ENCODE measurements around the gene SDK1. TPM values are rescaled to one million over a fixed set of nuclear protein-coding genes. Genes with fewer than 3 reads are reported as not detected.

The SDK1 gene
- total RNA-seq, 1 donor from 2014 or later, result 5.4 TPM

DNA sequence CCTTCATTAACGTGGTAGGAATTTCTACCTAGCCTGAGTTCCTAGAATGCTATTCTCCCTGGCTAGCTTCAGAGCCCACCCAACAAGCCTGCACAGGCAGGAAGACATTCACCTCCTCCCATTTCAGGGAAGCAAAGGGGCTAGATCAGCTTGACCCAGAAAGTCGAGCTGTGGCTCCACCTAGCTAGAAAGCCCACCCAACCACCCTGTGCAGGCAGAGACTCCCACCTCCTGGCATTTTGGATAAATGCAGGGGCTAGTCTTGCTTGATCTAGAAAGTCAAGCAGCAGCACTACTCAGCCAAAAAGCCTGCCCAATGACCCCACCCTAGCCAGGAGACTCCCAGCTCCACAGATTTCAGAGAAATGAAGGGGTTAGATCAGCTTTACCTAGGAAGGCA, 479.5 kb downstream of the SDK1 start:
- Mint-ChIP-seq H3K27me3 (ENCODE audit: unreplicated experiment) (no peaks in the 10 kb centered on the region), H3K36me3 (ENCODE audit: unreplicated experiment) (peaks cover 5% of the 10 kb centered on the region), H3K4me1 (ENCODE audit: unreplicated experiment) (peaks cover 8% of the 10 kb centered on the region), H3K27ac (ENCODE audit: unreplicated experiment) (no peak overlapping the region), H3K4me3 (ENCODE audit: unreplicated experiment) (no peak overlapping the region), H3K9me3 (ENCODE audit: unreplicated experiment) (peaks cover 21% of the 10 kb centered on the region)
- DNase-seq (ENCODE audit: extremely low spot score, unreplicated experiment), result no peak
- no peak for TF ChIP-seq CTCF (IDR thresholded peaks at IDR 0.05)

DNA sequence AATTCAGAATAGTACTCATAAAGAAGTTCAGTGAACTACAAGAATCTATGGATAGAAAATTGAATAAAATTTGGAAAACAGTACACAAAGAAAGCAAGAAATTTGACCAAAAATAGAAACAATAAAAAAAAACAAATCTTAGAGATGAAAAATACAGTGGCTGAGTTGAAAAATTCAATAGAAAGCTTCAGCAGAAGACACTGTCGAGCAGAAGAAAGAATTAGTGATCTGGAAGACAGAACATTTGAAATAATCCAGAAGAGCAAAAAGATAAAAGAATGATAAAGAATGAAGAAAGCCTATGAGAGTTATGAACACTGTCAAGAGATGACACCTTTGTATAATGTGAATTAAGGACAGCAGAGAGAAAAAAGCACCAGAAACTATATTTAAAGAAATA, 480.6 kb downstream of the SDK1 start:
- no peak for DNase-seq (ENCODE audit: extremely low spot score, unreplicated experiment)
- Mint-ChIP-seq H3K27me3 (ENCODE audit: unreplicated experiment) (no peaks in the 10 kb centered on the region), H3K36me3 (ENCODE audit: unreplicated experiment) (peaks cover 5% of the 10 kb centered on the region), H3K9me3 (ENCODE audit: unreplicated experiment) (peaks cover 21% of the 10 kb centered on the region), H3K27ac (ENCODE audit: unreplicated experiment) (no peak overlapping the region), H3K4me3 (ENCODE audit: unreplicated experiment) (no peak overlapping the region), H3K4me1 (ENCODE audit: unreplicated experiment) (peaks cover 8% of the 10 kb centered on the region)
- no peak for TF ChIP-seq CTCF (IDR thresholded peaks at IDR 0.05)

DNA sequence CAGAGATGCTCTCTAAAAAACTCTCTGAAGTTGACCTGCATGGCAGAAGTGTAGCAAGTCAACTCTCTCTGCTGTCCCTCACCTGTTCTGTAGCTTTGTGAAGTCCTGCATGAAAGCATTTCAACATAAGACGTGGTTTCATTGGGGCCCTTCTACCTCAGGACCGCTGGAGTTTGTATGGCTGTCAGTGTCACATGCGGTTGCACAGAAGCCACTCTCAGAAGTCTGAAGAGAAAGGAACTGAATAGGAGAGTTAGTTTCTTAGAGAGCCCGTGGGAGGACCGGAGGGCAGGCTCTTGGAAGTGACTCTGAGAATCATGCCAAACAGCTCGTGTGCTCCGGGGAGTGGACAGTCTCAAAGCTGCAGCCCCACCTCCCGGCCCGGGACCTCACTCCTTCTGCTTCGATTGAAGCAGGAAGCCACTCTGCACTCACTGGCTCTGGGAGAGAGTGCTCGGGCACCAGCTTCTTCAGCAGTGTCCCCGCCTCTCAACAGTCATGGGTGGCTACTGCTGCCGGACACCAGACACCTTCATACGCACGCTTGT, 486.7 kb downstream of the SDK1 start:
- Mint-ChIP-seq H3K4me1 (ENCODE audit: unreplicated experiment) (no peaks in the 10 kb centered on the region), H3K27me3 (ENCODE audit: unreplicated experiment) (no peaks in the 10 kb centered on the region), H3K9me3 (ENCODE audit: unreplicated experiment) (peaks cover 8% of the 10 kb centered on the region), H3K36me3 (ENCODE audit: unreplicated experiment) (no peaks in the 10 kb centered on the region), H3K27ac (ENCODE audit: unreplicated experiment) (no peak overlapping the region), H3K4me3 (ENCODE audit: unreplicated experiment) (no peak overlapping the region)
- no peak for DNase-seq (ENCODE audit: extremely low spot score, unreplicated experiment)
- TF ChIP-seq CTCF (IDR thresholded peaks at IDR 0.05), result no peak

DNA sequence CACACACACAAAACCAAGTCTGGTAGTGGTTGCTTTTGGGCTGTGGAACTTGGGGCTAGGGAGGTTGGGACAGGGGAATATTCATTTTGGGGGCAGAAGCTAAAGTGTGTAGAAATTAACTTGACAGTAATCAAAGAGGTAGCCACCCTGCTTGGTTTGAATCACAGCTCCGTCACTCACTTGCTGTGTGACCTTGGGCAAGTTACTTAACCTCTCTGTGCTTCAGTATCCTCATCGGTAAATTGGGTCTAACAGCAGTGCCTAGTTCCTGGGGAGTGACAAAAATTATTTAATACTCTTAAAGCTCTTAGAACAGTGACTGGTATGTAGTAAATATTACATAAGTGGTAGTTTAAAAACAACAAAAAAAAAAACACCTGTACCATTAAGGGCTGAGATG, 489.8 kb downstream of the SDK1 start:
- H3K4me1 Mint-ChIP-seq (ENCODE audit: unreplicated experiment), result no peaks in the 10 kb centered on the region
- H3K27ac Mint-ChIP-seq (ENCODE audit: unreplicated experiment), result no peak overlapping the region
- no peaks in the 10 kb centered on the region for H3K27me3 Mint-ChIP-seq (ENCODE audit: unreplicated experiment)
- no peak for TF ChIP-seq CTCF (IDR thresholded peaks at IDR 0.05)
- no peak overlapping the region for H3K4me3 Mint-ChIP-seq (ENCODE audit: unreplicated experiment)
- no peaks in the 10 kb centered on the region for H3K36me3 Mint-ChIP-seq (ENCODE audit: unreplicated experiment)
- DNase-seq (ENCODE audit: extremely low spot score, unreplicated experiment), result no peak
- H3K9me3 Mint-ChIP-seq (ENCODE audit: unreplicated experiment), result no peaks in the 10 kb centered on the region

DNA sequence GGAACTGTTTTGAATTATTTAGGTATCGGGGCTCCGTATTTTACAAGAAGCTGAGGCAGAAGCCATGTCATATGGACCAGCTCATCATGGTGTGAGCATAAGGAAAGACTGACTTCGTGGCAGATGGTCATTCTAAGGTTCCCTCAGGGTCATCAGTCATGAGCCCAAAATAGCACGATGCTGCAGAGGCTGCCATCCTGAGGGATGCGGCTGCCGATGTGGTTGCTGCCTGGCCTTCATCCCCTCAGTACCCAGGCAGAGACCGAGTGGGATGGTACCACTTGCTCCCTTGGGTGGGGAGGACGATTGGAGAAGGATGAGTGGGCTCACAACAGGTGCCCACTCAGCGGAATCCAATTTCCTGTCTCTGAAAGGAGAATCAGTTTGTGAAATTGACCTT, 490.3 kb downstream of the SDK1 start:
- H3K27me3 Mint-ChIP-seq (ENCODE audit: unreplicated experiment), result no peaks in the 10 kb centered on the region
- no peaks in the 10 kb centered on the region for H3K9me3 Mint-ChIP-seq (ENCODE audit: unreplicated experiment)
- no peaks in the 10 kb centered on the region for H3K36me3 Mint-ChIP-seq (ENCODE audit: unreplicated experiment)
- H3K4me3 Mint-ChIP-seq (ENCODE audit: unreplicated experiment), result no peak overlapping the region
- no peak for TF ChIP-seq CTCF (IDR thresholded peaks at IDR 0.05)
- no peak overlapping the region for H3K27ac Mint-ChIP-seq (ENCODE audit: unreplicated experiment)
- DNase-seq (ENCODE audit: extremely low spot score, unreplicated experiment), result no peak
- H3K4me1 Mint-ChIP-seq (ENCODE audit: unreplicated experiment), result no peaks in the 10 kb centered on the region

All from osteocyte (in vitro differentiated cells).